NCI-H1092 treated with DMSO at 0.1 percent for 48 hours (cell line): Measurements from ENCODE around the gene FAM229B.
A peak's percentile ranks its signal among the peaks of the same experiment; 100 is the strongest.
"Not testable (repeated sequence)": the region's sequence is repeated elsewhere in the genome, so short reads cannot be mapped to it uniquely, and the experiment has no call there.

Experiments used
- DNase-seq: peaks from one replicate; lab custom pipeline; 2025; lab: John Stamatoyannopoulos, UW

FAM229B gene

DNA sequence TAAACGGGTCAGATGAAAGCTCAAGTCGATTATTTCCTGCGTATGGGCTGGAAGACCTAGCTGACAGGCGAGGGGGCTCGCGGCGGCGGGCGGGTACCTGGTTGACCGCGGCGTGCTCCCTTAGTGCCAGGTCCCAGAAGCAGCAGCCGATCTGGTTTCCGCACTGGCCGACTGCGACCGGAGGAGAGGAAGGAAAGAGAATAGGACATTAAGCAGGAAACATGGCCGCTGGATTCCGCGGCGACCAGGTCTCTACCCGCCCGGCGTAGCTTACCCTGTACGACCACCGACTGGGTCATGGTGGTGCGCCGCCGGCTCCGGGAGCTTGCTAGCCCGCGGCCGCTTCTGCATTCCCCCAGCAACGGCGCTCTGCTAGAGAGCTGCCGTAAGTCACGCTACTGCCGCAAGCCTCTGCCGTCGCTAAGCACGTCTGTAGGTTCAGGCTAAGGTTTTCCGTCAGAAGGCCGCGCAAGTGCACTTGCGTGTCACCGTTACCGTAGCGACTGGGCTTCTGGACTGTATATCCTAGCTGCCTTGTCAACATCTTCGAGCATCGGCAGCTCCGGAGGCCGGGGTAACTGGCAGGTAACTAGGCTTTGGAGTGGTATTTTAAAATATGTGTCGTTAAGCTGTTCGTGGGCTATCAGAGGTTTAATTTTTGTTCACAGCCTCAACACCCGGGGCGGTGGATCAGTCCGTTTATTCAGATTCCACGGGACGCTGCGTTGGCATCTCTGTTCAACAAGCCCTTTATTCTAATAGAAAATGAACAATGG is at the start of gene FAM229B, which contains the start of gene TUBE1:
Gene FAM229B (plus strand): TSS at position 456 of the 776 bp plus-strand sequence. CDS start 11,693 bp downstream, outside the sequence.
Gene TUBE1 (minus strand): TSS at position 347 of the 776 bp plus-strand sequence. CDS start 48 bp downstream, at position 299.
- DNase-seq: peak; percentile 90

DNA sequence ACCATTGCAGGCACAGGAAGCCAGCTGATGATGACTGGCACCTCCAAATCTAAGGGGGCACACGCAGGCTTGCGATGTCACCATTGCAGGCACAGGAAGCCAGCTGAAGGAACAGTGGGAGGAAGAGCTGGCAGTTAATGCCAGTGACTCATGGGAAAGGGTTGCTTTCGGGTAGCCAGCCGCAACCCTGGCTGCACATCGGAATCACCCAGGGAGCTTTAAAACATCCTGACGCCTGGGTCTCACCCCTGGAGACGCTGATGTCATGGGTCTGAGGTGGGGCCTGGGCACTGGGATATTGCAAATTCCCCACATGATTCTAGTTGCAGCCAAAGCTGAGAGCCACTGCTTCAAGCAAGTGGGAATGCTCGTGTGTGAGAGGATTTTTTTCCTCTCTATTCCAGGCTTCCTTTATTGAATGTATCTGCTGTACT is 49.6 kb upstream of the FAM229B start:
- no peak for DNase-seq

GRCh38 chr6:112038268-112038667 is 49.1 kb upstream of the FAM229B start:
- no peak for DNase-seq

DNA sequence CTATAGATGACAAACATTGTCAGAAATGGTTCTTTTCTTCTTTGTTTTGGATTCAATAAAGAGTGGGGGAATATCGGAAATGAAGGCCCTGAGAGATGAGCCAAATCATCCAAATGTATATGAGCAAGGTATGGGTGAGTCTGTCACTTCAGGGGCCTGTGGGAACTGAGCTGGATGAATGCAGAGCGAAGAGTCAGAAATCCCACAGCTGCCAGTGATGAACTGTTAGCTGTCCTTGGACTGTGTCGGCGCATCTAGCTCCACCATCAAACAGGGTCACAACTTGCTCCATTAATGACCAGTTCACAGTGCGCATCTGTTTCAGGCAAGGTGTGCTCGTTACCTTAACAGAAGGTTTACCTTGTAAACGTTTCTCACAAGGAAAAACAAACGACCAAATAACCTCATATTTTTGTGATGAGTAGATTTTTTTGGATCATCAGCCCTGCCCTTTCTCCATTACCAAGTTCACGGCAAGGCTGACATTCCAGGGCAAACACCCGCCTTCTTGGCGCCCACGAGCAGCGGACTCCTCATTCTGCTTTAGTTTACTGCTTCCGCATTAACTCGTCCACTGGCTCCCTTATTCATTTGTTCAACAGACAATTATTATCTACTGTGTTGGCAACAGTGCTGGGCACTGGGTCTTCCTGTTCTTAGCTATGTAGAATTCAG is 48.5 kb upstream of the FAM229B start:
- no peak for DNase-seq

GRCh38 chr6:112039431-112039770 is 48.0 kb upstream of the FAM229B start:
- DNase-seq: no peak

- DNase-seq: no peak
Measured at GRCh38 chr6:112040956-112041355, 46.4 kb upstream of the FAM229B start.

DNA sequence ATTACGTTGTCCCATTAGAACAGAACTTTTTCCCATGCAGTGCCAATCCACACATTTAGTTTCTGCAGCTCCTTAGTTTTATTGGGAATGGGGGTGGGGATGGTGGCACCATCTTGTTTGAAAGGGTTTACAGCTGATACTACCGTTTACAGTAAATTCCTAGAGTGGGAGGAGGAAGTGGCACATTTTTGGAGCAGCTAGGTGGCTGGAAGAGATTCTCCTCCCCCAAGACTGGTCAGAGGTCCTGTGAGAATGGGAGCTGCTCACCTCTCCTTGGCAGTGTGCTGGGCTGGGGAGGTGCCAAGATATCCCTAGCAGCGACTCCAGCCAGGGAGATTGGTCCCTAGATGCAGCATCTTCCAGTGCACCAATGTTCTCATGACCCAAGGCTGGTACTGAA is 45.9 kb upstream of the FAM229B start:
- DNase-seq: no peak

DNA sequence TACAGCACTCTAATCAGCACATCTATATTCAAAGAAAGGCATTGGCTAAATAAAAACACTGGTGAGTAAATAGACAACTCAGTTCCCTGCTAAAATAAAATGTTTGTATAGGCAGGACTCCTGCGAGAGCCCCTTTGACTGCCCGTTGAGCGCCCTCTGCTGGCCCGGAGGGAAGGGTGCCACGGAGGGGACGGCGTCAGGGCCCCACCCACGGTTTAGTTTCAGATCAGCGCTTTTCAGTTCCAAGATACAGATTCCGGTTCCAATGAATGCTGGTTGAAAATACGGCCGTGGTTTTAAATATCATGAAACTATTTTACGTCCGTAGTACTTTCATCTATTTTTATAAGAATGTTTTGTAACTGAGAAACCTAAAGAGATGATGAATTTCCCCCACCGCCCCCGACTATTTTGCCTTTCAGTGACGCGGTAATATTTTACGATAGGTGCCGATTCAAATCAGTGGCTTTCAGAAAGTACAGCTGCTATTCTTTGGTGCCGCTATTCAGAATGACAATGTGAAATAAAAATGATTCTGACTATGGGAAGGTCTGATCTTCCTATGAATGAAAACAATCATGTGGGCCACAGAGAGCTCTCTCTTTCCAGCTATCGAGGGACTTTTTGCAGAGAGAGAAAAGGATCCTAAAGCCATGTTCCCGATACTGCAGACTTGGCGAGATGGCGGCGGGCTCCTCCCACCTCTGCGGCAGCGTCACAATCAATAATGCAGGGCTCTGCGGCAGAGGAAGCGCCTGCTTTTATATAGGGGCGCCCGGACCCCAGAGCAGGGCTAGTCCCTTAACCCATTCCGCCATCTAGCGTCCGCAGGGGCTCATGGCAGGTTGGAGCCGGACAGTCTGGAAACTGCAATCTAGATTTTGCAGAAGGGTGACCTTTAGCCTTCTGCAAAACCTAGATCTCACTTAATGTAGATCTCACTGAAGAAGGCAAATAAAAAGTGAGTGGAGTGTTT is 44.1 kb upstream of the FAM229B start:
- DNase-seq: peak; percentile 88

- DNase-seq: no peak
Measured at GRCh38 chr6:112044196-112044595, 43.2 kb upstream of the FAM229B start.

- no peak for DNase-seq
Measured at GRCh38 chr6:112044856-112045255, 42.5 kb upstream of the FAM229B start.

DNA sequence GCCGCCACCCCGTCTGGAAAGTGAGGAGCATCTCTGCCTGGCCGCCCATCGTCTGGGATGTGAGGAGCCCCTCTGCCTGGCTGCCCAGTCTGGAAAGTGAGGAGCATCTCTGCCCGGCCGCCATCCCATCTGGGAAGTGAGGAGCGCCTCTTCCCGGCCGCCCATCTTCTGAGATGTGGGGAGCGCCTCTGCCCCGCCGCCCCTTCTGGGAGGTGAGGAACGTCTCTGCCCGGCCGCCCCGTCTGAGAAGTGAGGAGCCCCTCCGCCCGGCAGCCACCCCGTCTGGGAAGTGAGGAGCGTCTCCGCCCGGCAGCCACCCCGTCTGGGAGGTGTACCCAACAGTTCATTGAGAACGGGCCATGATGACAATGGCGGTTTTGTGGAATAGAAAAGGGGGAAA is 39.9 kb upstream of the FAM229B start:
- not testable (repeated sequence) for DNase-seq

DNA sequence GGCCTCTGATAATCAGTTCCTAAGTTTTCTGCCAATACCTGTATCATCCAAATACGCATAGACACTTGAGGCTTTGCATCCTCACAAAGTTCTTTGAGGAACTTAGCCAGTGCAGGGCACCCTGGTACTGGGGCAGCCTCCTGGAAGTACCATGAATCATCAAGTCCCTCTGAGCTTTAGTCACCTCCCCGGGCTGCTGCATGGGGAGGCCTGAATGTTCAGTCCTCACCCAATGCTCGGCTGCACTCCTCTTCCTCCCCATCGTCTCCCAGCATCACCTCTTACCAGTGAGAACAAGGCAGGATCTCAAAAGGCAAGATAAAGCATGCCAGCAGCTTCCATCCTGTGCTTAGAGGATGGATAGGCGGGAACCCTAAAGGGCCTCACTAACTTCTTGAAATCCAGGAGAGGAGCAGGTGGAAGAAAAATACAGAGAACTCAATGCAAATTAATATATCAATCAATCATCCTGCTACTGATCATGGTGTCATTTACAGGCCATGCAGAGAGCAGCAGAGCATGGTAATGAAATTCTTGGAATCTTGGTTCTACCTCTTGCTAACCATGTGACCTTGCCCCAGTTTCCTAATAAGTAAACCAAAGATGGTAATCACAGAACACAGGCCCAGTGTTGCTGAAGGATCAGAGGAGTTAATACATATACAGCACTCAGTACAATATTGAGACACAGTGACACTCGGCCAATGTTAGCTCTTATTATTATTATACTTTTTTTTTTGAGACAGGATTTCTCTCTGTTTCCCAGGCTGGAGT is 38.2 kb upstream of the FAM229B start:
- no peak for DNase-seq

DNA sequence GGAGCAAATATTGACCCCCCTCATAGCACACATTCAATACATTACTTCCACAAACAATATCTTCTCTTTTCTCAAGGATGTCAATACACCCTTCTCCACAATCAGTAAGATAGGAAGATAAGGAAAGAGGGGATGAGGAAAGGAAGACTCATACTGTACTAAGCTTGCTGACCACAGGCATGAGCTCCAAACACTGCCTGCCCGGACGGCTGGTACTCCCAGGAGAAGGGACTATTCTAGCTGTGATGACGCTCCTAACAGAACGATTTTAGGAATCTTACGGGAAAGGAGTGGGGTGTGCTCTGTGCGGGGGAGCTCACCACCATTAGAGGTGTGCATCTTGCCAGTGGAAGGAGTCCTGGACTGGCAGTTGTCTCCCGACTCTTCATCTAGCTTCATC is 37.4 kb upstream of the FAM229B start:
- no peak for DNase-seq

GRCh38 chr6:112050429-112050828 is 37.0 kb upstream of the FAM229B start:
- DNase-seq: no peak

GRCh38 chr6:112051251-112051740 is 36.1 kb upstream of the FAM229B start:
- DNase-seq: not testable (repeated sequence)

GRCh38 chr6:112054001-112054400 is 33.4 kb upstream of the FAM229B start, which contains the start of gene CCN6:
Gene CCN6 (plus strand): TSS chr6:112054104. CDS start chr6:112054358, 254 bp downstream.
- no peak for DNase-seq

GRCh38 chr6:112054555-112055190 is 32.7 kb upstream of the FAM229B start:
- DNase-seq: no peak

GRCh38 chr6:112058243-112059032 is 29.0 kb upstream of the FAM229B start:
- DNase-seq: no peak

DNA sequence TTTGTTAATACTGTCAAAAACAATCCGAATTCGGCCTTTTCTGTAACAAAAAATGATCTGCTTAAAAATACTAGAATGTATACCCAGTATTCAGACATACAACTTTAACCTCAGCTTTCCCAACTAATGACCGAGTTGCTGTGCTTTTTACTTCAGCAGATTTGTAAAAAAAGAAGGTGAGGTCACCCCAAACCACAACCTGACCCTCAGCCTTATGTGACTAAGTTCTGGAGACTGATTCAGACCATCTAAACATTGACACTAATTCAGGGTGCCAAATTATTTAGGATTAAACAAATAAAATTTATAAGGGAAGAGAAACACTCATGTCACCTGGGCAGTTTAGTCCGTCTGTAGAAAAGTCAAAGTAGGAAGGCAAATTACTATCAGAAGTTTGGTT is 25.8 kb upstream of the FAM229B start:
- DNase-seq: no peak

DNA sequence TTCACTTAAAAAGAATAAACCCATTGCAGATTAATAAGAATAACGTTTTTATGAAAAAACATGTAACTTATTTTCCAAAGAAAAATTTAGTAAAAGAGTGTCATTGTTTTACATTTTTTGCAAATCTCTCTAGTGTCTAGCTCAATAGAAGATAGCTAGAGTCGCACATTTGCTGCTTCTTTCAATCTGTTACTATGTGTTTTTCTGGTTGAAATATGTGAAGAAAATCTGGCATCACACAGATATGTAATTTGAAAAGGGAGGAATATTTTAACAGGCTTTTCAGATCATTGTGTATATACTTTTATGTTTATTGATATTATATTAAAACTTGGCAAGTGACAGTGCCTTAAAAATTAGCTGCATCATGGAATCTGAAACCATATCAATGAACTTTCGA is 24.4 kb upstream of the FAM229B start:
- no peak for DNase-seq
